Thyroid gland (tissue), 4 donors: ENCODE results near the gene RBM4B.

Experiments
- POLR2A ChIP-seq, 2 donors: fragments of 450-650 bp; IDR thresholded peaks; one replicate each; pipeline ENCODE4 v1.6.1; 2017; ENCODE audit warnings: antibody characterized with exemption in 2 of 2, mild to moderate bottlenecking in 2 of 2, moderate library complexity in 1 of 2
- TF ChIP-seq, protein P1 (sequence below), 6 experiments: fragments of 200-600 bp in 3 of 6; fragments of 450-650 bp in 3 of 6; sonication (generic) in 3 of 6; IDR thresholded peaks; one replicate each; pipeline ENCODE4 v1.5.1; 2016 to 2019; ENCODE audit warnings: antibody characterized with exemption in 6 of 6, mild to moderate bottlenecking in 2 of 6, inconsistent platforms in 1 of 6, moderate library complexity in 1 of 6

DNA sequence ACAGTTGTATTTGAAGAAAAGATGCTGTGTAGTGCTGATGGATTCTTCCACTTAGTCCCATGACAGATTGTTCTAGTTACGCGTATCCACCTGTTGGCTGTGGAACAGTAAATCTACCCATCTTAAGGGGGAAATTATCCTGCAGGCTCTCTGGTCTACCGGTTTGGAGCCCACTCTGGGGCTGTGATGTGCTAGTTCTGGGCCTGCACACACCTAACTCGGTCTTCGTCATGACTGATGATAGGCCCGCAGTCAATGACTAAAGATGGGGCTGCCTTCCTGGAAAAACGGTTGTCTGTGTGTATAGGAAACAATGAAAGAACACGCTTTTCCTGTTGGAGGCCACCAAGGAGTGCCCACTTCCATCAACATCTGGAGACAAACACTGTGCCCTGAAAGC lies 6.2 kb upstream of the RBM4B start:
- TF ChIP-seq, protein P1, sequence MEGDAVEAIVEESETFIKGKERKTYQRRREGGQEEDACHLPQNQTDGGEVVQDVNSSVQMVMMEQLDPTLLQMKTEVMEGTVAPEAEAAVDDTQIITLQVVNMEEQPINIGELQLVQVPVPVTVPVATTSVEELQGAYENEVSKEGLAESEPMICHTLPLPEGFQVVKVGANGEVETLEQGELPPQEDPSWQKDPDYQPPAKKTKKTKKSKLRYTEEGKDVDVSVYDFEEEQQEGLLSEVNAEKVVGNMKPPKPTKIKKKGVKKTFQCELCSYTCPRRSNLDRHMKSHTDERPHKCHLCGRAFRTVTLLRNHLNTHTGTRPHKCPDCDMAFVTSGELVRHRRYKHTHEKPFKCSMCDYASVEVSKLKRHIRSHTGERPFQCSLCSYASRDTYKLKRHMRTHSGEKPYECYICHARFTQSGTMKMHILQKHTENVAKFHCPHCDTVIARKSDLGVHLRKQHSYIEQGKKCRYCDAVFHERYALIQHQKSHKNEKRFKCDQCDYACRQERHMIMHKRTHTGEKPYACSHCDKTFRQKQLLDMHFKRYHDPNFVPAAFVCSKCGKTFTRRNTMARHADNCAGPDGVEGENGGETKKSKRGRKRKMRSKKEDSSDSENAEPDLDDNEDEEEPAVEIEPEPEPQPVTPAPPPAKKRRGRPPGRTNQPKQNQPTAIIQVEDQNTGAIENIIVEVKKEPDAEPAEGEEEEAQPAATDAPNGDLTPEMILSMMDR (IDR thresholded peaks at IDR 0.05) = no peak
- TF ChIP-seq POLR2A (IDR thresholded peaks at IDR 0.05) = no peak
